IMR-90 (cell line): ENCODE measurements around the gene FAM199X. TPM values are rescaled to one million over a fixed set of nuclear protein-coding genes. Genes with fewer than 3 reads are reported as not detected.

Source experiments
- ATAC-seq: fragments of 200-7000 bp; cut with Tn5 transposase; 2 replicates; pipeline ENCODE4 v1.9.1; 2020; ENCODE audit warnings: low read depth, mild to moderate bottlenecking, moderate library complexity
- BruUV-seq: library from RNA; stranded (reverse); fragments of 400-500 nt; replicated peaks from 2 replicates; lab custom pipeline; 2021; lab: Mats Ljungman, UMichigan
- CTCF ChIA-PET: fragments of 300-600 bp; formaldehyde crosslinking; extraction: SDS; loops from one replicate; lab custom pipeline; 2021; ENCODE audit warnings: antibody characterized with exemption; lab: Yijun Ruan, JAX
- POLR2A ChIA-PET: fragments of 300-600 bp; sonication (Branson Sonifier 250); formaldehyde crosslinking; loops from one replicate; lab custom pipeline; 2022; ENCODE audit warnings: antibody characterized with exemption; ENCODE audit not compliant: unreplicated experiment; lab: Charles Lee
- DNase-seq: peaks from one replicate; pipeline ENCODE4 v3.0.0; 2013
- H2AFZ ChIP-seq: replicated peaks from 2 replicates; pipeline ENCODE3; 2013; ENCODE audit warnings: low read length, mild to moderate bottlenecking; ENCODE audit not compliant: poor library complexity
- H2AK5ac ChIP-seq: 2 replicates; pipeline ENCODE4 v1.6.1; 2013; ENCODE audit warnings: low read depth, low read length, inconsistent platforms
- H2AK9ac ChIP-seq: replicated peaks from 2 replicates; pipeline ENCODE3; 2013; ENCODE audit warnings: mild to moderate bottlenecking, low read depth, low read length, moderate library complexity; ENCODE audit not compliant: poor library complexity
- H2BK120ac ChIP-seq: 2 replicates; pipeline ENCODE4 v1.6.1; 2013; ENCODE audit warnings: low read depth, low read length, inconsistent platforms
- H2BK15ac ChIP-seq: 3 replicates; pipeline ENCODE4 v1.6.1; 2013; ENCODE audit warnings: low read depth, low read length, inconsistent platforms
- H2BK20ac ChIP-seq: 2 replicates; pipeline ENCODE4 v1.6.1; 2013; ENCODE audit warnings: low read depth, mild to moderate bottlenecking, inconsistent platforms, low read length, moderate library complexity
- H2BK5ac ChIP-seq: 2 replicates; pipeline ENCODE4 v1.6.1; 2013; ENCODE audit warnings: mild to moderate bottlenecking, low read depth, low read length, inconsistent platforms; ENCODE audit not compliant: poor library complexity, severe bottlenecking
- H3K14ac ChIP-seq: replicated peaks from 2 replicates; pipeline ENCODE4 v1.6.1; 2013; ENCODE audit warnings: low read depth, low read length, inconsistent platforms
- H3K18ac ChIP-seq: 2 replicates; pipeline ENCODE4 v1.6.1; 2013; ENCODE audit warnings: low read depth, low read length, control low read depth
- H3K23ac ChIP-seq: 2 replicates; pipeline ENCODE4 v1.6.1; 2013; ENCODE audit warnings: low read depth, low read length, inconsistent platforms
- H3K27ac ChIP-seq: 2 replicates; pipeline ENCODE4 v1.5.1; 2013; ENCODE audit warnings: mild to moderate bottlenecking, control low read depth, low read length; ENCODE audit not compliant: insufficient read depth
- H3K27me3 ChIP-seq: 2 replicates; pipeline ENCODE4 v1.6.1; 2013; ENCODE audit warnings: low read length; ENCODE audit not compliant: control insufficient read depth, insufficient read depth
- H3K36me3 ChIP-seq: 2 replicates; pipeline ENCODE4 v1.6.1; 2013; ENCODE audit warnings: low read length, mixed read lengths; ENCODE audit not compliant: control insufficient read depth, insufficient read depth
- H3K4ac ChIP-seq: 2 replicates; pipeline ENCODE4 v1.6.1; 2013; ENCODE audit warnings: low read depth, low read length, inconsistent platforms
- H3K4me1 ChIP-seq: 2 replicates; pipeline ENCODE4 v1.6.1; 2013; ENCODE audit warnings: low read length, mixed read lengths; ENCODE audit not compliant: control insufficient read depth, insufficient read depth
- H3K4me2 ChIP-seq: 2 replicates; pipeline ENCODE4 v1.6.1; 2013; ENCODE audit warnings: low read depth, mild to moderate bottlenecking, control low read depth, low read length, moderate library complexity
- H3K4me3 ChIP-seq: 2 replicates; pipeline ENCODE4 v1.5.1; 2013; ENCODE audit warnings: low read depth, mild to moderate bottlenecking, control low read depth, low read length, moderate library complexity; ENCODE audit not compliant: insufficient read depth
- H3K56ac ChIP-seq: 2 replicates; pipeline ENCODE4 v1.6.1; 2013; ENCODE audit warnings: low read length, inconsistent platforms; ENCODE audit not compliant: insufficient read depth; ENCODE audit errors: extremely low read depth
- H3K79me1 ChIP-seq, 2 experiments: 2 replicates each; pipeline ENCODE4 v1.6.1; 2013; ENCODE audit warnings: low read length in 2 of 2, inconsistent platforms in 1 of 2, low read depth in 1 of 2
- H3K9ac ChIP-seq: 2 replicates; pipeline ENCODE4 v1.6.1; 2013; ENCODE audit warnings: low read depth, low read length, control low read depth
- H3K9me1 ChIP-seq: 2 replicates; pipeline ENCODE4 v1.6.1; 2013; ENCODE audit warnings: low read length, inconsistent platforms; ENCODE audit not compliant: insufficient read depth
- H3K9me3 ChIP-seq: 2 replicates; pipeline ENCODE4 v1.6.1; 2013; ENCODE audit warnings: low read length; ENCODE audit not compliant: control insufficient read depth, insufficient read depth
- H4K20me1 ChIP-seq: 2 replicates; pipeline ENCODE4 v1.6.1; 2013; ENCODE audit warnings: low read length, inconsistent platforms; ENCODE audit not compliant: insufficient read depth
- H4K5ac ChIP-seq: 2 replicates; pipeline ENCODE4 v1.6.1; 2013; ENCODE audit warnings: mild to moderate bottlenecking, low read depth, low read length, control low read depth
- H4K8ac ChIP-seq, 2 experiments: 2 replicates each; pipeline ENCODE4 v1.6.1; 2013; ENCODE audit warnings: low read depth in 2 of 2, low read length in 2 of 2, control low read depth in 1 of 2, inconsistent platforms in 1 of 2
- H4K91ac ChIP-seq: 2 replicates; pipeline ENCODE4 v1.6.1; 2013; ENCODE audit warnings: low read depth, low read length, inconsistent platforms; ENCODE audit not compliant: insufficient read depth
- MAZ ChIP-seq: IDR thresholded peaks from 2 replicates; pipeline ENCODE4 v1.6.1; 2012; ENCODE audit warnings: low read depth, mild to moderate bottlenecking, low read length, improper control_type of control experiment, moderate library complexity, borderline replicate concordance
- WGBS, 2 experiments: methylation state at CpG; one replicate each; pipeline versions ENCODE4 v1.1.5 to v1.1.7; 2013; ENCODE audit warnings: missing lambda C conversion rate in 2 of 2; ENCODE audit not compliant: insufficient read length in 1 of 2; ENCODE audit errors: extremely low coverage in 2 of 2; 5-methylcytosine and 5-hydroxymethylcytosine counted together
- dilution Hi-C: fragments of 300-500 bp; cut with HindIII; formaldehyde crosslinking; loops from one replicate; pipeline ENCODE4 v1.14.3; 2018; ENCODE audit warnings: low sequenced_read_pairs; ENCODE audit not compliant: unreplicated experiment
- in situ Hi-C: fragments of 300-500 bp; cut with MboI; formaldehyde crosslinking; loops from 3 replicates; pipeline ENCODE4 v1.14.3; 2019; ENCODE audit warnings: low sequenced_read_pairs, inconsistent platforms, mixed read lengths
- intact Hi-C: fragments of 100-400 bp; cut with micrococcal nuclease; formaldehyde crosslinking; loops from 2 replicates; pipeline ENCODE4 v1.10.0; 2022
- polyA plus RNA-seq, 3 experiments: library from polyadenylated mRNA; depleted of rRNA; stranded (reverse); fragments of >200 nt; gene quantifications; 2 replicates each; pipeline ENCODE4 v1.2.3, GENCODE V29; 2012; ENCODE audit warnings: low replicate concordance in 1 of 3
- total RNA-seq: library from RNA; depleted of rRNA; stranded (reverse); fragments of >200 nt; gene quantifications from 2 replicates; pipeline ENCODE4 v1.2.3, GENCODE V29; 2012
- TF ChIP-seq, protein P1 (sequence below): fragments of 150-350 bp; IDR thresholded peaks from 2 replicates; pipeline ENCODE4 v1.6.1; 2016; ENCODE audit warnings: low read depth, mild to moderate bottlenecking, low read length, moderate library complexity, borderline replicate concordance
- TF ChIP-seq, protein P2 (sequence below): conservative IDR thresholded peaks from 2 replicates; pipeline ENCODE4 v1.5.1; 2012; ENCODE audit warnings: mild to moderate bottlenecking, low read depth, low read length, improper control_type of control experiment

Gene FAM199X
- total and polyA plus RNA-seq, 2 of the 4 experiments (the other 2 are of a cell fraction): 4.0 to 13.8 TPM

DNA sequence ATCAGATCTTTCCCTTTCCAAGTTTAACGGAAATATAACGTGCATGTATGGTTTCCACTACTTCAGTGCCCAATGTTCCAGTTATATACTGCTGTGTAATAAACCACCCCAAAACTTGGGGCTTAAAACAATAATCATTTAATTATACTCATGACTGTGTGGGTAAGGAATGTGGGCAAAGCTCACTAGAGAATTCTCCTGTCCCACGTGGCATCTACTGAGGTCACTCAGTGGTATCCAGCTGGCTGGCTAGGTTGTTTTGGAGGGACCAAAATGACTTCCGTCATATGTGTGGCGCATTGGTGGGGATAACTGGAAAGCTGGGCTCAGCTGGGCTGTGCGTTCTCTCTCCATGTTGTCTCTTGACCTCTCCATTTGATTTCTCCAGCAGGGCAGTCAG, 35.4 kb upstream of the FAM199X start:
- H3K79me1 ChIP-seq: 0 out of 4 replicates have a peak, but pooled peaks cover 0 to 8% of the 10 kb centered on the region in 2 experiments
- H3K4ac ChIP-seq: no peak overlapping the region
- no peak overlapping the region for H4K8ac ChIP-seq
- H4K91ac ChIP-seq: no peak overlapping the region
- no peak overlapping the region for H3K14ac ChIP-seq
- H3K4me1 ChIP-seq: peaks cover 2% of the 10 kb centered on the region; the same call in 1 of the 2 replicates
- no peak overlapping the region for H3K27ac ChIP-seq
- no peak overlapping the region for H3K56ac ChIP-seq
- H2AK5ac ChIP-seq: no peak overlapping the region
- no peak overlapping the region for H3K4me3 ChIP-seq
- BruUV-seq: no TSS peak
- intact Hi-C loops: no loop called here
- H2BK20ac ChIP-seq: no peak overlapping the region
- no peaks in the 10 kb centered on the region for H3K36me3 ChIP-seq
- H2BK120ac ChIP-seq: no peak overlapping the region
- H2BK15ac ChIP-seq: no peak overlapping the region
- TF ChIP-seq MAZ: no peak
- TF ChIP-seq, protein P1, sequence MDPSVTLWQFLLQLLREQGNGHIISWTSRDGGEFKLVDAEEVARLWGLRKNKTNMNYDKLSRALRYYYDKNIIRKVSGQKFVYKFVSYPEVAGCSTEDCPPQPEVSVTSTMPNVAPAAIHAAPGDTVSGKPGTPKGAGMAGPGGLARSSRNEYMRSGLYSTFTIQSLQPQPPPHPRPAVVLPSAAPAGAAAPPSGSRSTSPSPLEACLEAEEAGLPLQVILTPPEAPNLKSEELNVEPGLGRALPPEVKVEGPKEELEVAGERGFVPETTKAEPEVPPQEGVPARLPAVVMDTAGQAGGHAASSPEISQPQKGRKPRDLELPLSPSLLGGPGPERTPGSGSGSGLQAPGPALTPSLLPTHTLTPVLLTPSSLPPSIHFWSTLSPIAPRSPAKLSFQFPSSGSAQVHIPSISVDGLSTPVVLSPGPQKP: no peak
- TF ChIP-seq, protein P2, sequence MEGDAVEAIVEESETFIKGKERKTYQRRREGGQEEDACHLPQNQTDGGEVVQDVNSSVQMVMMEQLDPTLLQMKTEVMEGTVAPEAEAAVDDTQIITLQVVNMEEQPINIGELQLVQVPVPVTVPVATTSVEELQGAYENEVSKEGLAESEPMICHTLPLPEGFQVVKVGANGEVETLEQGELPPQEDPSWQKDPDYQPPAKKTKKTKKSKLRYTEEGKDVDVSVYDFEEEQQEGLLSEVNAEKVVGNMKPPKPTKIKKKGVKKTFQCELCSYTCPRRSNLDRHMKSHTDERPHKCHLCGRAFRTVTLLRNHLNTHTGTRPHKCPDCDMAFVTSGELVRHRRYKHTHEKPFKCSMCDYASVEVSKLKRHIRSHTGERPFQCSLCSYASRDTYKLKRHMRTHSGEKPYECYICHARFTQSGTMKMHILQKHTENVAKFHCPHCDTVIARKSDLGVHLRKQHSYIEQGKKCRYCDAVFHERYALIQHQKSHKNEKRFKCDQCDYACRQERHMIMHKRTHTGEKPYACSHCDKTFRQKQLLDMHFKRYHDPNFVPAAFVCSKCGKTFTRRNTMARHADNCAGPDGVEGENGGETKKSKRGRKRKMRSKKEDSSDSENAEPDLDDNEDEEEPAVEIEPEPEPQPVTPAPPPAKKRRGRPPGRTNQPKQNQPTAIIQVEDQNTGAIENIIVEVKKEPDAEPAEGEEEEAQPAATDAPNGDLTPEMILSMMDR: no peak
- H3K23ac ChIP-seq: no peak overlapping the region
- WGBS, 2 experiments: no CpG with 5 or more reads among the region's 6 CpGs
- no peak overlapping the region for H2AK9ac ChIP-seq
- H2AFZ ChIP-seq: no peak overlapping the region
- no peak overlapping the region for H3K4me2 ChIP-seq
- H4K20me1 ChIP-seq: no peaks in the 10 kb centered on the region
- no peak for ATAC-seq
- H3K27me3 ChIP-seq: peaks cover 2% of the 10 kb centered on the region; the same call in 1 of the 2 replicates
- dilution Hi-C loops: no loop called here
- no peaks in the 10 kb centered on the region for H3K9me3 ChIP-seq
- H4K5ac ChIP-seq: no peak overlapping the region
- H3K9me1 ChIP-seq: 0 out of 2 replicates have a peak, but pooled peaks cover 4% of the 10 kb centered on the region
- ChIA-PET CTCF (no interaction called here), POLR2A (no interaction called here)
- no peak overlapping the region for H3K9ac ChIP-seq
- in situ Hi-C loops: loop anchor here (25.0 kb wide), 2 partner anchors 444 to 594 kb away; partner anchors contain the start of gene MORF4L2
- no peak overlapping the region for H2BK5ac ChIP-seq
- DNase-seq: no peak
- no peak overlapping the region for H3K18ac ChIP-seq
